Lung microvascular endothelial cell (primary cell): ENCODE results near the gene TAP2. TPM values are rescaled to one million over a fixed set of nuclear protein-coding genes. Genes with fewer than 3 reads are reported as not detected.
A peak's percentile ranks its signal among the peaks of the same experiment; 100 is the strongest.
"Not testable (repeated sequence)": the region's sequence is repeated elsewhere in the genome, so short reads cannot be mapped to it uniquely, and the experiment has no call there.

Experiments used
- DNase-seq, 2 donors: peaks; one replicate each; pipeline versions ENCODE4 v3.0.0 to v3.0.0-alpha.2; 2010; ENCODE audit warnings: low read depth in 2 of 2
- total RNA-seq: library from RNA; depleted of rRNA; stranded (reverse); fragments of >200 nt; gene quantifications from 2 replicates; pipeline ENCODE4 v1.2.1, GENCODE V29; 2014

The TAP2 gene
- total RNA-seq, 1 donor from 2014 or later = 30.4 TPM

DNA sequence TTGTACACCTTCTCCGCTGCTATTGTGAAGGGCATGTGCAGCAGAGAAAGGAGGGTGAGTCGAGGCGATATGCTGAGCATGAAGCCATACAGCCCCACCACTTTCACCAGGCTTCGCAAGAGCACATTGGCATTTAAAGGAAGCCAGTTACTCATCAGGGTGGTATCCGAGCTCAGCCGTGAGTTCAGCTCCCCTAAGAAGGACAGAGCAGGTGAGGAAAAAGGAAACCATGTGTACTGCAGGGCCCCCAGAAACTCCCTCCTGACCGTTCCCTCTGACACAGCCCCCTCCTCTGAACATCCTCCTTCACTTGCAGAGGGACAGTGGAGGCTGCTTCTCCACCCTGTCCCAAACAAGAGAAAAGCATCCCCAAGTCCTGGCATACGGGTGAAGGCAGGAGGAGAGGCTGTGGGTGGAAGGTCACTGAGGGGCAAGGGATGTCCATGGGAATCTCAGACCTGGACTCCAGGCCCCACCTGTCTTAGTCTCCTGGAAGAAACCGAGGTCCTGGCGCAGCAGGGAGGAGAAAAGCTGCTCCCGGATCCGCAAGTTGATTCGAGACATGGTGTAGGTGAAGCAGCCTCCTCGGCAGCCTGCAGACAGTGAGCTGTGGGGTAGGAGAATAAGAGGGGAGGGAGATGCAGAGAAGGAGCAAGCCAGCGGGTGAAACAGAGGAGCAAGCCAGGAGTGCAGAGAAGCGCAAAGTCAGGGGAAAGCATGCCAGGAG lies 3.2 kb downstream of the TAP2 start:
- DNase-seq = no peak

DNA sequence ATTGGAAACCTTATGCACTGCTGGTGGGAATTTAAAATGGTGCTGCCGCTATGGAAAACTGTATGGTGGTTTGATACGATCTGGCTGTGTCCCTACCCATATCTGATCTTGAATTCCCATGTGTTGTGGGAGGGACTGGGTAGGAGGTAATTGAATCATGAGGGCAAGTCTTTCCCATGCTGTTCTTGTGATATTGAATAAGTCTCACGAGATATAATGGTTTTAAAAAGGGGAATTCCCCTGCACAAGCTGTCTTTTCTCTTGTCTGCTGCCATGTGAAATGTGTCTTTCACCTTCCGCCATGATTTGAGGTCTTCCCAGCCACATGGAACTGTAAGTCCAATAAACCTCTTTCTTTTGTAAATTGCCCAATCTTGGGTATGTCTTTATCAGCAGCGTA lies 4.9 kb downstream of the TAP2 start:
- DNase-seq = no peak

DNA sequence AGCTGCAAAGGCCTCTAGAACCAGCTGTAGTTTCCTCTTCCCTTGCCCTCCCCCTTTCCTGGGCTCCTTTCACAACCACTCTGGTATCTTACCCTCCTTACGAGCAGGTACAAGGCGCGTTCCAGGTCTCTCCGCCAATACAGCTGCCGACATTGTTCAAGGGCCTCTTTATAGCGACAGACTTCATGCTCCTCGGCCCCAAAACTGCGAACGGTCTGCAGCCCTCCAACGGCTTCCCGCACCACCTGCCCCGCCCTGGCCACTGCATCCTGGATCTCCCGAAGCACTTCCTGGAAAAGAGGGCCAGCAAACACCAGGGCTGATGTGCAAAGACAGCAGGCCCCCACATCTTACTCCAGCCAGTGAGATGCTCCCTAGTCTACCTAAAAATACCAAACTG lies 6.0 kb downstream of the TAP2 start:
- DNase-seq = no peak

DNA sequence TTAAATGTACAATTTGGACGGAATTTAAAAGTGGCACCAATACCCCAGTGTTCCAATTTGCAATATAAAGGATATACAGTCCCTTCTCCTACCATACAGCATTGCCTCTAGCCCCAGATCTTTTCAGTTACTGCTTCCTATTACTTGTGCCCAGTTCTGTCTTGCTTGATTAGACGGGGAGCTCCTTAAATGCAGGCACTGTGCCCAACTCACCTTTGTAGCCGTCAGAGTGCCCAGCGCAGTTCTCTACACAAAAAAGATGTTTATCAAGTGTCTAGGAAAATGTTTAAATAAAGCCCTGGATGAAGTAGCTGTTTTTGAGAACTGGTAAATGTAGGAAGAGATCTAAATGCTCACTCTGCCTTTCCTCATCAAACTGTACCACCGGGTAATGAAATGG lies 7.6 kb downstream of the TAP2 start:
- DNase-seq = no peak

DNA sequence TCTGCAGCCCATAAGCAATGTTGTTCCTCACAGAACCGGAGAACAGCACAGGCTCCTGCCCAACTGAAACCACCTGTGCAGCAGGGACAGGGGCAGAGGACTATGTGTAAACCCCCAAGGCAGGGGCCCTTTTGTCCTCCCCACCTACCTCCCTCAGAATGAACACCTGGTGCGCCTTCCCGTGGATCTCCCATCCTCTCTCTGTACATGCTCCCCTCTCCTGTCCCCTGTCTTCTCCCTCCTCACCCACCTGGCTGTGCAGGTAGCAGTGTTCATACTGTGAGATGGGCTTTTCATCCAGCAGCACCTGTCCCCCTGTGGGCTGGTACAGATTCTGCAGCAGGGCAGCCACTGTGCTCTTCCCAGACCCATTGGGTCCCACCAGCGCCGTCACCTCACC lies 8.5 kb downstream of the TAP2 start:
- no peak for DNase-seq

DNA sequence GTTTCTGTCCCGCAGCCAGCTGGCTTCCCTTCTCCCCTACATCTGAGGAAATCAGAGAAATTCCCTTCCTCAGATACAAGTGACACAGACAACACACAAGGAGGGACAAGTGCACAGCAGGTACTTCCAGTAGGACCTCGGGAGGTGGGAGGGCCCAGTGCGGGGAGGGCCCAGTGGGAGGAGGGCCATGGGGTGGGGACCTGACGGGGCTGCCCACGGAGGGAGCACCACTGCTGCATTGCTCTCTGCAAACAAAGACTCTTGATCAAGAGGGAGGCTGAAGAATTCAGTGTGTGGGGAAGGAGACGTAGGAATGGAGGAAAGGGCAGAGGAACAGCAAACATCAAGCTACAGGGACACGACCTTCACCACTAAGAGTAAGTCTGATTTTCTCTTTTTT lies 9.0 kb downstream of the TAP2 start:
- no peak for DNase-seq

DNA sequence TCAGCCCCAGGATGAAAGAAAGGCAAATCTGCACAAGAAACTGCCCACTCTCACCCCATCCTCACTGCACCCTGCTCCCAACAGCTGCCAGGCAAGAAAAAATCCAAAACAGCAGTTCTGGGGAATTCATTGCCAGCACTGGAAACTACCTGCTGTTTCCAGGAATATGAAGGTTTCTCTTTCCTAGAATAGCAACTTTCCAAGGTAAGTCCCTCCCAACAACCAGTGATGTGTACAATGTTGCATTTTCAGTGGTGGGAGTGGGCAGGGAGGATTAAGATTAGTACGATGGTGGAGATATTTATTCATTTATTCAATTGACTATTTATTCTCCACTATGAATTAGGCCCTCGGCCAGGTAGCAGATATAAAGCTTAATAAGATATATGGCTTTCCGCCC lies 11.5 kb downstream of the TAP2 start:
- DNase-seq = no peak

DNA sequence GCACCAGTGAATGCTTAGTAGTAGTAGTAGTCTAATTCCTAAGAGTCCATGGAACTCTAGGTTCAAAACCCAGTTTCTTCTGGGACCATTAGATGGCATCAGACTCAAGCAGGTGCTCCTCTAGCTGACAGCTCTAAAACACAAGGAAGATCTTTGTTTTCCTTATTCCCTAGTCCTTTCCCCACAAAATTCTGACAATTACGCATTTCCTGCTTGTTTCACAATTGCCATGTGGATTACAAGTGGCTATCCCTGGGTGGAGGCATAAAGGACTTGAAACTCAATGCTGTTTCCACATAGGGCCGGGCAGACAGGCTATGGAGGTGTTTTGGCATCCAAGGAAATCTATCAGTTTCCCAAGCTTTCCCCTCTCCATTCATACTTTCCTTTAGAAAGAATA lies 12.6 kb downstream of the TAP2 start:
- DNase-seq = peak; percentile 38 to 66

DNA sequence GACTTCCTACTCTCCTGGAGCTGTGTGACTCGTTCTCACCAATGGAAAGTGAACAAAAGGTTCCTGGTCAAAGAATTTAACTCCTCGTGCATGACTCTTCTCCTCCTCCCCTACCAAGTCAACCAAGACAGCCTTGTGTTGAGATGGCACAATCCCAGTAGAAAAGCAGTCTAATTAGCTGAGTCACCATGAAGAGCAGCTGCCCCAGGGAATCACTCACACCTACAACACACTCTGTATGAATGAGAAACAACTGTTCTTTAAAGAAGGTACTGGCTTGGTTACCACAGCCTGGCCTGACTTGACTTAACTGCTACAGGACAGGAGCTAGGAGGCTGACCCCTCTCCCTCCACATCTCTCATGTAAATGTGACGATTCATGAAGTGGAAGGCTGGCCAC lies 18.8 kb downstream of the TAP2 start:
- DNase-seq = peak in 1 of 2 donors; percentile 32

DNA sequence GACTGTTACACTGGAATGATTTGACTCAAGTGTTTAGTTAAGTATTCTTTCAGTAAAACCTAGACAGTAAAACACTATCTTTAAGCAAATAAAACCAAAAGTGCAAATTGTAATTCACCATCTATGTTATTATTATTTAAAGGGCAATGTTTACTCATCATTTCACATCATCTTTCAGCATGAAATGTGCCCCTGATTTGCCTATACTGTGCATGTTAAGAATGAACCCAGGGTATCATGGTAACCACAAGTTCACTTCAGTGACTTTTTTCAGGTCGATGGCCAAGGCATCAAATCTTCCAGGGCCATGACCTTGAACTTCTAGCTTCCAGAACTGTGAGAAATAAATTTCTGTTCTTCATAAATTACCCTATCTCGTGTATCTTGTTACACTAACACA lies 19.7 kb downstream of the TAP2 start:
- DNase-seq = no peak

DNA sequence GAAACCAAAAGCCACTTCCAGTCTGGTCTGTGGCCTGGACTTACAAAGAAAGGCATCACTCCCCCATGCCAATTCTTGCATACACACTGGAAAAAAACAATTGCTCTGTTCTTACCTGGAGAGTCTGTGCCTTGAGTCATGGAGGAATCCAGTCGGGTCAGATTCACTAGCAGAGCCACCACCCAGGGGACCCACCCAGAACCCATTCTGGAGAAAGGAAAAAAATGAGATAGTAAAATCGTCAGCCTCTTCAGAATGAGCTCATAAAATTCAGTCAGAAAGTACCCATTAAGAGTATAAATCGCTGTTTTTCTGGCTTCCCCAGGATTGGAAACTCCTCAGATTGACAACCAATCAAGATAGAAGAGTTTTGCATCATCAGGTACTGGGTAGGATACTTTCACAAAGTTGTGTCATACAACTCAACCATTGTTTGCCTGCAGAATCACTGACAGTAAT lies 21.8 kb downstream of the TAP2 start, which contains the start of gene HLA-DOB:
Gene HLA-DOB, minus strand, starts transcription at position 257 of the 459 bp plus-strand sequence. Its CDS starts 51 bp downstream, at position 206.
- DNase-seq = peak; percentile 44 to 73

DNA sequence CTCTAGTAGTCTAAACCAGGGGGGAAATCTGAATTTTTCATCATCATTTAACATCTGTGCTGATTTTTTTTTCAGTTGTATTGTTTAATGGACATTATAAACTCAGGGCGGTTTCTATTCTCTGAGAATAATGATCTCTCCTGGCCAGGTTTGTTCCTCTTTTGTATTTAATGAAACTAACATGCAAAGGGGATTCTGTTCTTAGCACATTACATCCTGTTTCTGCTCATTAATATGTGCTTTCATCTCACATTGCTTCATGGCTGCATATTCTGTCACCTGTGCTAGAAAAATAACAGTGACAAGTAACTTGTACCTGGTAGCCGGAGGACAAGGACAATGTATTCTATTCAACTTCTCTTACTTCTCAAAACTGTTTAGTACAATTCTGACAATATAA lies 22.5 kb downstream of the TAP2 start:
- DNase-seq = no peak

DNA sequence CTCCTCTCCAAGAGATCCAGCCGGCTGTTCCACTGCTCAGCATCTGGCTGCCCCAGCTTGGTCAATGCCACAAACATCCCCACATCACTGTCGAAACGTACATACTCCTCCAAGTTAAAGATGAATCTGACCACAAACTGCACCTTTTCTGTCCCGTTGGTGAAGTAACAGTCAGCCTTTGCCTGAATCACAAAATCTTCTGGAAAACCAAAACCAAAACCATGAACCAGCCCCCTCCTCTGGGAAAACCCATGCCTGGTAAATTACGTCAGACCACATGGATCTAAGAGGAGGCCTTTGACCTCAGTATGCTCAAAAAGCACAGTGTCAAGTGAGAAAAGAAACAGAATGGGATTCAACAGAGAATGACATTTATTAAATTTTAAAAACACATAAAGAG lies 23.4 kb downstream of the TAP2 start:
- no peak for DNase-seq

DNA sequence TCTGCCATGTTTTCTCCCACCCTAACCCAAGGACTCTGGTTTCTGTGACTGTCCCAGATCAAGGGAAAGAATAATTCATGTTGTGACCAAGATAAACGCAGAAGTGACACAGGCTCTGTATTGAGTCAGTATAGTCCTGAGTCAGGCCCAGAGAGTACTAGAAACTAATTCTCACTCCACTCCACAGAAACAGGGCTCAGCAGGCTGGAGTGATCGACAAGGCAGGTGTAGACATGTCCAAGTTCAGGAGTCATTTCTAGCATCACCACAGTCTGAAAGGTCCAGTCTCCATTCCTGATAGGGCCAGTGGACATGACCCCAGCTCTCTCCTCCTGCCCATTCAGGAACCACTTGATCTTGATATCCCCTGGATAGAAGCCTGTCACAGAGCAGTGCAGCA lies 24.4 kb downstream of the TAP2 start:
- DNase-seq = no peak

DNA sequence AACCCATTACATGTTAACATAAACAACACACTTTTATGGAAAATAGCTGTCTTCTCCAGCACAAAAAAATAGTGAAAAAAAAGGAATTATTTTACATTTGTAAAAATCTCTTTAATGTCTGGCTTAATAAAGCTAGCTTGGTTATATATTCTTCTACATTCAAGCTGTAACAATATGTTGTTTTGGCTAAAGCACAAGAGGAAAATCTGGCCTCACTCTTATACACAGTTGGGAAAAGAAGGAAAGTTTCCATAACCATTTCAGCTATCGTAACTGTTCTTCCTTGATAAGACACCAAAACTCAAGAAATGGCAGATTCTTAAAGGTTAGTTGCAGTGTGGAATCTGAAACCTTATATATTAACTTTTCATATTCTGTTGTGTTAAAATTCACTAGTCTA lies 29.4 kb downstream of the TAP2 start:
- no peak for DNase-seq

DNA sequence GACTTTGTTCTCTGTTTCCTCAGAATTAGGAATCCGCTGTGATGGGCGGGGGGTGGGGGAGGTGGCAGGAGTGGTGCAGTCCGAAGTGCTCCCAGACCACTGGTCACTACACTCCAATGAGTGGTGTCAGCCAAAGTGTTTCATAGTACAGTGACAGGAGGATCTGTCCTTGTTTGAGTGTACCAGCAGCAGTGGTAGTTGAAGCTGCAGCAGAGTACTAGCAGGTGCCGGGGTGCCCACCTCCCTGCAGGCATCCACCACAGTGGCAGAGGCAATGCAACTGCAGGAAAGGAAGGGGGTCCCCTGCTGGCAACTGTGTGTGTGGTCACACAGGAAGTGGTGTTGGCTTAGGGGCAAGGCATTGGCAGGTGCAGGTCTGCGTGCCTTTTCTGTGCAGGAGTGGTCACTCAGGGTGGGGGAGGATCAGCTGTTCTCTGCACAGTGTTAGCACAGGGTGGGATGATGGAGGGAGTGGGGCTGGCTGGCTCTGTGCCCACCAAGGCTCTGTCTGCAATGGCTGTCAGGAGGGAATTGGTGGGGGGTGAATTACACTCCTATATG lies 31.4 kb downstream of the TAP2 start:
- no peak for DNase-seq

DNA sequence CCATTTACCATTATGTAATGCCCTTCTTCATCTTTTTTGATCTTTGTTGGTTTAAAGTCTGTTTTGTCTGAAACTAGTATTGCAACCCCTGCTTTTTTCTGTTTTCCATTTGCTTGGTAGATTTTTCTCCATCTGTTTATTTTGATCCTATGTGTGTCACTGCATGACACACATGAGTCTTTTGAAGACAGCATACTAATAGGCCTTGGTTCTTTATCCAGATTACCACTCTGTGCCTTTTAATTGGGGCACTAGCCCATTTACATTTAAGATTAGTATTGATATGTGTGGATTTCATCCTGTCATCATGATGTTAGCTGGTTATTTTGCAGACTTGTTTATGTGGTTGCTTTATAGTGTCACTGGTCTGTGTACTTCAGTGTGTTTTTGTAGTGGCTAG lies 33.1 kb downstream of the TAP2 start:
- not testable (repeated sequence) for DNase-seq

DNA sequence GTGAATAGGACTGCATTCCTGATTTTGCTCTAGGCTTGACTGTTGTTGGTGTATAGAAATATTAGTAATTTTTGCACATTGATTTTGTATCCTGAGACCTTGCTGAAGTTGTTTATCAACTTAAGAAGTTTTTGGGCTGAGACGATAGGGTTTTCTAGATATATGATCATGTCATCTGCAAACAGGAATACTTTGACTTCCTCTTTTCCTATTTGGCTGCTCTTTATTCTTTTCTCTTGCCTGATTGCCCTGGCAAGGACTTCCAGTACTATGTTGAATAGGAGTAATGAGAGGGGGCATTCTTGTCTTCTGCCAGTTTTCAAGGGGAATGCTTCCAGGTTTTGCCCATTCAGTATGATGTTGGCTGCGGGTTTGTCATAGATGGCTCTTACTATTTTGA lies 35.1 kb downstream of the TAP2 start:
- no peak for DNase-seq

DNA sequence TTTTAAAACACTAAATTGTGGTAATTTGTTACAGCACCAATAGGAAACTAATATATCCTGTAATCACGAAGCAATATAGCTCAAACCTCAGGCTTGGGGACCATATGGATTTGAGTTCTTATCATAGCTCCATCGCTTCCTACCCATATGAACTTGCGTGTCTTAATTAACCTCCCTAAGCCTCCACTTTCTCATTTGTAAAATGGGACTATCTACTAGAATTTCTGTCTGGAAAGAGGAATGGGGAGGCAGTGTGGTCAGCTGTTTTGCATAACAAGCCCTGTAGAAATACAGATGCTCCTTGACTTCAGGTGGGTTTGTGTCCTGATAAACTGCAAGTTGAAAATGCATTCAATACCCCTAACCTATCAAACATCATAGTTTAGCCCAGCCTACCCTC lies 38.8 kb downstream of the TAP2 start:
- no peak for DNase-seq

DNA sequence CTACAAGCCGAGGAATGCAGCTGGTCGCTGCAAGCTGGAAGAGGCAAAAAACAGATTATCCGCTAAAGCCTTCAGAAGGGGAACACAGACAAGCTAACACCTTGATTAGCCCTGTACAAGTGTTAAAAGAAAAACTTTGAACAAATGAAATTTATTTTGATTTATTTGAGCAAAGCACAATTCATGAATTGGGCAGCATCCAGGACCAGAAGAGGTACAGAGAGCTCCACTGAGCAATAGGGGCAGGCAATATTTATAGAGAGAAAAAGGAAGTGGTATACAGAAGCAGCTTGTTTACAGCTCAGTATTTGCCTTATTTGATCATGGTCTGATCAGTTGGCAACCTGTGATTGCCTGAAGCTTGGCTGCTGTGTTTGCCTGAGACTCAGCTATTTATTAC lies 39.4 kb downstream of the TAP2 start:
- no peak for DNase-seq

DNA sequence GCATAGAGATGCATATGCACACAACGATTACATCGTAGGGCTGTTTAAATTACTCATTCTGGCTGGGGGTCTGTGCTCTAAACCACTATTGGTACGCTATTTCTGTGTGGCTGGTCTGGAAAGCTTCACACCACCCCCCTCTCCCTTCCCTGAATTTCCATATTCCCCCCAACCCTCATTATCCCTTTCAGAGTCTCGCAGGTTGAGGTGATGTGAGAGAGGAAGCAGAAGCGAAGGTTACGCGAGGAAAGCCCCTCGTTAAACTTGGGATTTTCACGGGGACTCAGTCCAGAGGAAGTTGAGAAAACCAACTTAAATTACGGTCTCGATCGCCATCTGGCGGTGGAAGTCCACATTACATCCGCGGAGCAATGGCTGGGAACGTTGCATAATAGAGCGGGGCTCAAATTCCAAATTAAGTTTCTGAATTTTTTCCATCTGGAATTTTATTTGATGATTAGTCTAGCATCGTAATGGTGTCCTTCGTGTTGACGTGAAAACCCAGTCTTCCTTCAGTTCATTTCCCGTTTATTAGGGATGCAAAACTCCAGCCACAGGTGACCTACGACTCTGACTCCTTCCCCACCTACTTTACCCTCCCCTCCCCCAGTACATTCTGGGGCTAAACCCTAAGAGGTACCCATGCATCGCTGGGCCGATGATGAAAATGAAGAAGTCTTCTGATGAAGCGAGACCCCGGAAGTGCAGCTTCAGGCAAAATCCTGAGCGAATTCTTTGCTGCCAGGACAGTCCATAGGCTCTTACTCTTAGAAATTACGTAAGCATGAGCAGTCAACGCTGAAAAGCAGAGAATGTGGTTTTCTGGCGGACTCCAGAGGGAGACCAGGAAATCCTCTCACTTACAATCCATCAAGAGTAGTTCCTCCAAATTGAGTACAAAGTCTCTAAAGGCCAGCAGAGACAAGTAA lies 41.4 kb downstream of the TAP2 start:
- DNase-seq = peak; percentile 59 to 65

DNA sequence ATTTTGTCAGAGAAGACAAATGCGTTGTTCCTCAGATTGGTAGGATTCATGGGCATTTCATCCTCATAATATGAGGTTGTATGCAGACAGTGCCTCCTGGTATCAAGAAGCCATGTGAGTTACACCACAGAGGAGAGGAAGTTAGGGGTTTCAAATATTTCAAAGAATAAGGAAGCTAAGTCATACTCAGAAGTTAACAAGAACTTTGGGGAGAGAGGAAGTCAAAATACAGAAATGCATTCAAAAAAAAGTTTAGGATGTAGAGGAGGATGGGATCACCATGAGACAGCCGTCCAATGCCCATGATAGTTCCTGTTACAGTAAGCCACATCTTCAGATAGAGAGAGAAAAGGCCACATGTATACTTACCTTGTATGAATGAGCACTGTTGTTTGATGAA lies 44.0 kb downstream of the TAP2 start:
- no peak for DNase-seq
